RKO (cell line): Measurements from ENCODE around the gene TAF4.
A peak's percentile ranks its signal among the peaks of the same experiment; 100 is the strongest.
"Not testable (repeated sequence)": the region's sequence is repeated elsewhere in the genome, so short reads cannot be mapped to it uniquely, and the experiment has no call there.

Source experiments
- DNase-seq: peaks from one replicate; pipeline ENCODE4 v3.0.0-alpha.2; 2016; ENCODE audit warnings: low spot score

Gene TAF4

DNA sequence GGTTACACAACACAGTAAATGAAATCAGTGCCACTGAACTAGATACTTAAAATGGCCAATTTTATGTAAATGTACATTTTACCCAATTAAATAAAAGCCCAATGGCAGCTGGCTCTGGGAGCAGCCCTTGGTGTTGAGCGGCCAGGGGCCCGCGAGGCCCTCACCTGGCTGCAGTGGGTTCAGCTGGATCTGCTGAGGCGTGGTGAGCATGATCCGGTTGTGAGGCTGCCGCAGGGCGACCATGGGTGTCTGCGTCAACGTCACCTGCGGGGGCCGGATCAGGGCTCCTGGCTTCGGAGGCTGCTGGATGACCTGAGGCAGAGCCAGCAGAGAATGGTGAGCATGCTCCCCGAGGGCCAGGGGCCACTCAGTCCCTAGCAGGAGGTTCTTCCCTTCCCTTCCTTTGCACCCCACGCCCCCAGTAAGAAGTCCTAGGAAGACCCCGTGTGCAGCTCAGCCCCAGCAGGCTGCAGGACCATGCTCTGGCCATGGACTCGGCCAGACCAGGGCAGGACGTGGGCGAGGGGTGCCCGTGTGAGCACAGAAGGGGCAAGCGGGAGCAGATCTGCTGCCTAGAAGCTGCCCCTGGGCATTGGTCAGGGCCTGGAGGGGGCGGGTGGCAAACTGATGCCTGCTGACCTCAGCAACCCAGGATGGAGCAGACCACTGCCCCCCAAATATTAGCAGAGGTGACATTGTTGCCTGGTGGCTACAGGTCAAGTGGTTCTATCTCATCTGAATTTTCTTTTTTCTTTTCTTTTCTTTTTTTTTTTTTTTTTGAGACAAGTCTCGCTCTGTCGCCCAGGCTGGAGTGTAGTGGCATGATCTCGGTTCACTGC lies 61.9 kb downstream of the TAF4 start:
- no peak for DNase-seq

DNA sequence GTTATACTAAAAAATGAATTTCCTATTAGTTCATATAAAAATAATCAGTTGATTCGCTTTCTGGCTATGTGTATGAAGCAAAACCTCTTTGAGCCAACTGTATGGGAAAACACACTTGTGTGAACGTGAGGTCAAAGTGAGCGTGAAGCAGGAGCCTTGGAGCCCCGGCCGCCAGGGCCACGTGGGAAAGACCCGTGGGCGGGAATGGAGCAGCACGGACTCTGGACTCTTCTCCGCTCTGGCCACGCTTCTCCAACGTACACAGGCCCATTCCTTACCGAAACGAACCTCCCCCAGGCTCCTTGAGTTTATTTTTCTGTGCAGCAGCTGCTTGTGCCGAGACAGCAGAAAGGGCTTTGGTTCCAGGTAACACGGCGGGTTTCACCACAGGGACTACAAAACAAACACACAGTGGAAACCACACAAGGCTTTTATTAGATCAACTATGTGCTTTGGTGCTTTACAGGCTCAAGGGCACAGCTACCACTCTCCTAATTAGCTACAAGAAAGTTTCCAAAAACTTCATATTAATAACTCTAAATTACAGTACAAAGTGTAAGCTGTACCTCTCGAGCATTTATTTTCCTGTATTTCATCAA lies 62.7 kb downstream of the TAF4 start:
- DNase-seq, result no peak

GRCh38 chr20:62001178-62001715 lies 64.4 kb downstream of the TAF4 start:
- no peak for DNase-seq

GRCh38 chr20:61998343-61999121 lies 67.1 kb downstream of the TAF4 start:
- DNase-seq, result no peak

DNA sequence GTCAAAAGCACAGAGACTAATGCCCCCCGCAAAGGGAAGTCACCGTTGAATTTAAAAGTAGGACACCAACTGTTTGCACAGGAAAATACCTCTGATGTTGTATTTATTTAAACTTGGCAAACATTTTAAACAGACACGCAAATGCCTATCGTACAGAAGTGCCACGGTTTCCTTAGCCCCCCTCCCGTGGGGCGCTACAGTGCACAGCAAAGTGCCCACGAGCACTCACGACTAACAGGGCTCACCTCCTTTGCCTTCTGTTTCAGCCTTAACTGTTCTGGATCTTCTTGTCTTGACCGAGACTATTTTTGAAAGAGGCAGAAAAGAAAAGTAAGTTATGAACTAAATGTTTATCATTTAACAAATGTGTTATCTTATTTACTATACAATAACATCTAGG lies 67.8 kb downstream of the TAF4 start:
- DNase-seq, result no peak

DNA sequence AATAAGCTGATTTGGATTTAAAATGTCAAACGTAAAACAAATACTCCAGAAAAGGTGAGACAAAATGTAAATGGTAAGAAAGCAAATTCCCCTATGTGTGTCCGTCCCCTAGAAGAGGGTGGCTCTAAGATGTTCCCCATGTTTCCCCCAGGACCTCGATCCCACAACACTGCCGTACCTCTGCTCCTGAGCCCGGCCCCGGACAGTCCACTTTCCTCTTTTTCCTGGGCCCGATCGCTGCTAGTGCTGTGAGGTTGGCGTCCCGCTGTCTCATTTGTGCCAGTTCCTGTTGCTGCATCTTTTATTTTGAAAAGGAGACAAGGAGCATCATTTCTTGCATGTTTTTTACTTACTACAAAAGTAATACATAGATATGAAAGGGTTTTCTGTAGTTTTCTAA lies 68.3 kb downstream of the TAF4 start:
- no peak for DNase-seq

- DNase-seq, result no peak
These were observed 71.1 kb downstream of the TAF4 start for GRCh38 chr20:61994546-61994945.

GRCh38 chr20:61993058-61993457 lies 72.6 kb downstream of the TAF4 start:
- no peak for DNase-seq

DNA sequence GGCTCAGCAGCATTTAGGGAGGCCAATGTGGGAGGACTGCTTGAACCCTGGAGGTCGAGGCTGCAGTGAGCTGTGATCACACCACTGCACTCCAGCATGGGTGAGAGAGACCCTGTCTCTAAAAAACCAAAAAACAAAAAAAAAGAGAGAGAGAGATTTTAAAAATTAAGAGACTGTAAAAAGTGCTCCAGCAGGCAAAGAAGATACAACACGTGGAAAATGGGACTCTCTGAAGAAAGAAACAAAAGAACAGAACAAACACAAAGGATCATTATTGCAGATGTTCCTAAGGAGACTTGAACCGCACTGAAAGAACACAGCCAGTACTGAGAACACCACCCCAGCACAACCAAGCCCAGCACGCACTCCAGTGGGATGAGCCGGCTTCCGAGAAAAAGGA lies 74.2 kb downstream of the TAF4 start:
- no peak for DNase-seq

- no peak for DNase-seq
These were observed 75.2 kb downstream of the TAF4 start for GRCh38 chr20:61990484-61990883.

GRCh38 chr20:61989741-61990140 lies 75.9 kb downstream of the TAF4 start:
- no peak for DNase-seq

DNA sequence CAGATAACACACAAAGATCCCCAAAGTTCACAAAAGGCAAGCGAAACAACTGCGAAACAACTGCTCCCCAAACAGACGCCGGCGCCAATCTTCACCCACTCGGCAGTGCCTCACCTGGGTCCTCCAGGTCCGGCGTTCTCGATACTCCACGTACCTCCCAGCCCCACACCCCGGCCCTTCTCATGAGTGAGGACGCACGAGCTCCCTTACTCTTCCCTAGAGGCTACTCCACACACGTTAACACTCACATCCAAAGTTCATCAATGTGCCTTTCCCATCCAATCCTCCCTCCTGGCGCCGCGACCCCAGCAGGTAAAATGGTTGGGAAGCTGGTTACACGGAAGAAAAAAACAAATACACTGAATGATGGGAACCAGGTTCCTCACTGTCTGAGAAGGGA lies 77.0 kb downstream of the TAF4 start:
- DNase-seq, result no peak

DNA sequence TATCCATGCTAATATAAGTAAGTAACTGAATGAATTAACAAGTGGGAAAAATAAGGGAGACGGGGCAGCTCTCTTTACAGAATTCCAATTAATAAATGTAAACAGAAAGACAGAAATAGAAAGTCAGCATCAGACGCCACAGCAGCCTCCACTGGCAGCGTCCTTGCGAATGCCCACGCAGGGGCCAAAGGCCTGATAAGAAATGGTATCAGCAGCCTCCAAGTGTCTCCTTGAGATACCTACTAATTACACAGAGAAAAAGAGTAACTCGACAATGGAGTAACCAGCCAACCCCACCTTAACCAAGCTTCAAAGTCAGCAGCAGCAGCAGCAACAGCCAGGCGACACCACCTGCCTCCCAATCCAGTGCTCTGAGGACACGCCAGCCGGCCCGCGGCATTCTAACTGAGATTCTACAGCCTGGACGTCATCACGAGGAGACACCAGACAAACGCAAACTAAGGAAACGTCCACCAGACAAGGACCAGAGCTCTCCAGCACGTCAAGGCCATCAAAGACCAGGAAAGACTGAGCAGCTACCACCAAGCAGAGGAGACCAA lies 78.8 kb downstream of the TAF4 start:
- no peak for DNase-seq

DNA sequence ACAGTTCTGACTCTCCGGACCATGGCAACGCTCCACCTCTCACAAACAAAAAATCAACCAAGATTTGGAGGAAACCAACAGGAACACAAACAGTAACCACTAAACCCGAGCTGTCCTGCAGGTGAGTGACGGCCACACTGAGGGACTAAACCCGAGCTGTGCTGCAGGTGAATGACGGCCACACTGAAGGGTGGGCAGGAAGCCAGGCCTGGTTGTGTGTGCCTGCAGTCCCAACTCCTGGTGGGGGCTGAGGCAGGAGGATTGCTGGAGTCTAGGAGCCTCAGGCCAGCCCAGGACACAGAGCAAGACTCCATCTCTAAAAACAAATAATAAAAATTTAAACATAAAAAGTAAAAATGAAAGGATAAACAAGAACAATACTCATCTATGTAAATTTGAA lies 80.6 kb downstream of the TAF4 start:
- no peak for DNase-seq

DNA sequence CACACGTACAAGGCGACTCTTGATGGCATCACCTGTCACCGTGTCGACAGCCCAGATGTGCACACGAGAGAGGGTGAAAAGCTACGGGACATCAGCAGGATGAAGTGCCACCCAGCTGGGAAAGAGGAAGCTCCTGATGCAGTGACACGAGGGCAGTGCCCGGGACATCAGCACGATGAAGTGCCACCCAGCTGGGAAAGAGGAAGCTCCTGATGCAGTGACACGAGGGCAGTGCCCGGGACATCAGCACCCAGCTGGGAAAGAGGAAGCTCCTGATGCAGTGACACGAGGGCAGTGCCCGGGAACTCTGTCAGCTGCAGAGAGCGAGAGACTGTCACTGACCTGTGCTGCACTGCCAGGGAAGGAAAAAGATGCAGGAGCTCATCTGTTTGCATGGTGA lies 81.2 kb downstream of the TAF4 start:
- DNase-seq, result not testable (repeated sequence)

DNA sequence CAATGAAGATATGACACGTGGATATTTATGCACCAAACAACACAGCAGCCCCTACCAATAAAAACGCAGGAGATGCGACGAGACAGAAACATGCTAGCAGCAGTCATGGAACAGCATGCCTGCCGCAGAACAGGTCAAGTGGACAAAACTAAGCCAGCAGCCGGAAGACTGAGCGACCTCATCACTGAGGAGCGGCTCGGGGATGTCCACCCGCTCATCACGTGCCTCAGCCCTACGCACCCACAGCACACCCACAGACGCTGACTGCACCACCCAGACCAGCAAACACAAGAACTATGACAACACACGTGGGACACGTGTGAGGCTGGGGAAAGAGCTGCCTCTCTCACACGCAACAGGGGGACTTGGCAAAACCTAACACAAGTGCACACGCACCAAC lies 81.7 kb downstream of the TAF4 start:
- no peak for DNase-seq

GRCh38 chr20:61982951-61983315 lies 82.7 kb downstream of the TAF4 start:
- DNase-seq, result no peak

GRCh38 chr20:61982191-61982950 lies 83.3 kb downstream of the TAF4 start:
- DNase-seq, result no peak

- not testable (repeated sequence) for DNase-seq
These were observed 84.0 kb downstream of the TAF4 start for GRCh38 chr20:61981691-61982090.

- peak; percentile 42 for DNase-seq
These were observed 84.8 kb downstream of the TAF4 start for GRCh38 chr20:61980647-61981583.
